GM12892 (cell line): ENCODE data around the gene TOM1.

Experiments
- POLR2A ChIP-seq: IDR thresholded peaks from 2 replicates; pipeline ENCODE4 v1.6.1; 2011; ENCODE audit warnings: low read depth, low read length, control low read depth
- POLR2AphosphoS5 ChIP-seq: IDR thresholded peaks from 2 replicates; pipeline ENCODE4 v1.6.1; 2011; ENCODE audit warnings: low read depth, low read length, control low read depth

GRCh38 chr22:35258191-35258988 is 41.3 kb upstream of the TOM1 start:
- TF ChIP-seq POLR2A: no peak
- TF ChIP-seq POLR2AphosphoS5: no peak
